Prostate gland (tissue), 2 donors: ENCODE measurements around the gene RAB14. TPM values are rescaled to one million over a fixed set of nuclear protein-coding genes. Genes with fewer than 3 reads are reported as not detected.

ENCODE experiments used
- DNase-seq: peaks from one replicate; pipeline ENCODE4 v3.0.0-alpha.2; 2019; ENCODE audit warnings: low spot score
- H3K27ac ChIP-seq, 2 donors: fragments of 200-600 bp; sonication (generic); 2 replicates each; pipeline ENCODE4 v1.5.1; 2017 to 2019
- H3K27me3 ChIP-seq: fragments of 200-600 bp; sonication (generic); replicated peaks from 2 replicates; pipeline ENCODE4 v1.5.1; 2019; ENCODE audit not compliant: insufficient read depth
- H3K36me3 ChIP-seq, 2 donors: fragments of 200-600 bp; sonication (generic); 1 replicate in 1 of 2; 2 replicates in 1 of 2; pipeline versions ENCODE4 v1.5.1 to v1.8.1; 2017 to 2019
- H3K4me1 ChIP-seq: fragments of 200-600 bp; sonication (generic); replicated peaks from 2 replicates; pipeline ENCODE4 v1.5.1; 2019
- H3K4me3 ChIP-seq, 2 donors: fragments of 200-600 bp; sonication (generic); 2 replicates each; pipeline ENCODE4 v1.5.1; 2017 to 2019
- H3K9me3 ChIP-seq: fragments of 200-600 bp; sonication (generic); 2 replicates; pipeline ENCODE4 v1.5.1; 2017
- POLR2A ChIP-seq: fragments of 450-650 bp; IDR thresholded peaks from one replicate; pipeline ENCODE4 v1.6.1; 2016; ENCODE audit warnings: antibody characterized with exemption, mild to moderate bottlenecking
- POLR2AphosphoS5 ChIP-seq: sonication (generic); formaldehyde crosslinking; IDR thresholded peaks from one replicate; pipeline ENCODE4 v1.6.1; 2017; ENCODE audit warnings: antibody characterized with exemption
- WGBS: methylation state at CpG from one replicate; pipeline ENCODE4 v1.1.5; 2018; 5-methylcytosine and 5-hydroxymethylcytosine counted together
- intact Hi-C: fragments of 100-400 bp; cut with DNase I; formaldehyde crosslinking; loops from one replicate; pipeline ENCODE4 v1.14.2; 2022
- total RNA-seq, 2 donors: library from RNA; depleted of rRNA; stranded (reverse); fragments of >200 nt; gene quantifications; one replicate each; pipeline ENCODE4 v1.1.0, GENCODE V29; 2016
- TF ChIP-seq, protein P1 (sequence below), 4 experiments: fragments of 200-600 bp in 2 of 4; fragments of 450-650 bp in 2 of 4; sonication (generic) in 2 of 4; IDR thresholded peaks; 1 replicate in 3 of 4; 2 replicates in 1 of 4; pipeline ENCODE4 v1.5.1; 2016 to 2019; ENCODE audit warnings: antibody characterized with exemption in 4 of 4, mild to moderate bottlenecking in 2 of 4, moderate library complexity in 2 of 4

Gene RAB14
- total RNA-seq, 2 donors from 2014 or later: 42.9 TPM

DNA sequence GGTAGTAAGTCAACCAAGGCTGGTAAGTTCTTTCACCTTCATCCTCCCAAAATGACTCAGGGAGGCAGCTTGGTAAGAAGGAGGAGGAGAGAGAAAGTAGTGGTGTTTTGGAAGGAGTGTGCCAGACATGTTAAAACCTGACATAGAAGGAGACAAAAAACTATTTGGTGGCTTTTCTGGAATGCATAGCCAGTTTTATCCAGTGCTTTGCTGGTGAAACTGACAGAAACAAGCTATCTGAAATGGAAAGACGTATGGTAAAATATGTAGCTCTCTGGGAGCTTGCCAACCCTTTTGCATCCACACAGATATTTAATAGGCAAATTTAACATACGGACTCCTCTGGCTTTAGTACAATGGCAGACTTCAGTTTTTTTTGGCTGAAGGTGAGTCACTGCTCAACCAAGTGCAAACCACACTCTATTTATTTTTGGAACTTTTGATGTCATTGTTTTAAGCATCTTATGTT, 45.4 kb downstream of the RAB14 start:
- intact Hi-C loops: no loop called here
- H3K9me3 ChIP-seq: no peaks in the 10 kb centered on the region
- 32% methylated on average over 2 of the region's 2 CpGs for WGBS
- TF ChIP-seq POLR2AphosphoS5: peak; percentile 66
- TF ChIP-seq, protein P1, sequence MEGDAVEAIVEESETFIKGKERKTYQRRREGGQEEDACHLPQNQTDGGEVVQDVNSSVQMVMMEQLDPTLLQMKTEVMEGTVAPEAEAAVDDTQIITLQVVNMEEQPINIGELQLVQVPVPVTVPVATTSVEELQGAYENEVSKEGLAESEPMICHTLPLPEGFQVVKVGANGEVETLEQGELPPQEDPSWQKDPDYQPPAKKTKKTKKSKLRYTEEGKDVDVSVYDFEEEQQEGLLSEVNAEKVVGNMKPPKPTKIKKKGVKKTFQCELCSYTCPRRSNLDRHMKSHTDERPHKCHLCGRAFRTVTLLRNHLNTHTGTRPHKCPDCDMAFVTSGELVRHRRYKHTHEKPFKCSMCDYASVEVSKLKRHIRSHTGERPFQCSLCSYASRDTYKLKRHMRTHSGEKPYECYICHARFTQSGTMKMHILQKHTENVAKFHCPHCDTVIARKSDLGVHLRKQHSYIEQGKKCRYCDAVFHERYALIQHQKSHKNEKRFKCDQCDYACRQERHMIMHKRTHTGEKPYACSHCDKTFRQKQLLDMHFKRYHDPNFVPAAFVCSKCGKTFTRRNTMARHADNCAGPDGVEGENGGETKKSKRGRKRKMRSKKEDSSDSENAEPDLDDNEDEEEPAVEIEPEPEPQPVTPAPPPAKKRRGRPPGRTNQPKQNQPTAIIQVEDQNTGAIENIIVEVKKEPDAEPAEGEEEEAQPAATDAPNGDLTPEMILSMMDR (IDR thresholded peaks at IDR 0.05): no peak
- peak; percentile 46 for DNase-seq
- H3K27me3 ChIP-seq: no peaks in the 10 kb centered on the region
- H3K4me1 ChIP-seq: no peaks in the 10 kb centered on the region
- H3K27ac ChIP-seq: no peak overlapping the region
- H3K4me3 ChIP-seq: no peak overlapping the region
- no peaks in the 10 kb centered on the region for H3K36me3 ChIP-seq

DNA sequence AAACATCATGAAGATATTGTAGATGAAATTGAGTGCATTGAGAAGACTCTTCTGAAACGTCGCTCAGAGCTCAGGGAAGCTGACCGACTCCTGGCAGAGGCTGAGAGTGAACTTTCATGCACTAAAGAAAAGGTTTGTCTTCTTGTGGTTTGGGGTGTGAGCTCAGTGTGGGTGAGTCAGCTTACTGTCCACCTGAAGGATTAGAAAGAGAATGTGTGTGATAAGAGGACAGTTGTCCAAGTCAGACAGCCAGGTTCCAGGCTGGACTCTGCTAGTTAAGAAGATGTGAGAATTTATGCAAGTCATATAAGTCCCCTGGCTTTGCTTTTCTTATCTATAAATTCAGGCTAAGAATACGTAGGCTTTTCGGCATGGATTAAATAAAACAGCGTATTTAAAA, 46.9 kb downstream of the RAB14 start:
- Histone ChIP-seq H3K36me3 (no peaks in the 10 kb centered on the region), H3K9me3 (no peaks in the 10 kb centered on the region), H3K27me3 (no peaks in the 10 kb centered on the region), H3K4me1 (no peaks in the 10 kb centered on the region), H3K27ac (no peak overlapping the region), H3K4me3 (no peak overlapping the region)
- TF ChIP-seq POLR2AphosphoS5 (no peak), POLR2A (no peak)
- TF ChIP-seq, protein P1 (IDR thresholded peaks at IDR 0.05): no peak
- intact Hi-C loops: no loop called here
- no peak for DNase-seq
- 88% methylated on average over 6 of the region's 6 CpGs for WGBS

DNA sequence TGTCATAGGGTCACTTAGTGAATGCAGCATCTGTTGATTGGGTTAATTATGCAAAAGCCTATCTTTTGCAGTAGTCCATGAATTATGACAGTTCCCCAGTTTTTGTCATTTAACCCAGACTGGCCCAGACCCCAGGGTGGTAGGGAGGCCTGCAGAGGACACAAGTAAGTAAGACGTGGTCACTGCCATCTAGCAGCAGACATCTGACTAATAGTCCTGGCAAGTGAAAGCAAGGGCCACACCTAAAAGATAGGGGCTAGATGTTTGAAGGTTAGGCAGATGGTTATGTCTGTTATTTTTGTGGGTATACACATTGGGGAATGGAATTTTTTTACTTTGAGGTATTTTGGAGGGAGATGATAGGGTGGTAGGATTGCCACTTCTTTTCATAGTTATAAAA, 48.0 kb downstream of the RAB14 start:
- Histone ChIP-seq H3K27ac (no peak overlapping the region), H3K4me3 (no peak overlapping the region), H3K36me3 (peaks cover 0 to 5% of the 10 kb centered on the region in 2 donors), H3K27me3 (no peaks in the 10 kb centered on the region), H3K9me3 (no peaks in the 10 kb centered on the region), H3K4me1 (no peaks in the 10 kb centered on the region)
- intact Hi-C loops: no loop called here
- TF ChIP-seq POLR2AphosphoS5: no peak
- TF ChIP-seq, protein P1 (IDR thresholded peaks at IDR 0.05): no peak
- no peak for TF ChIP-seq POLR2A
- no peak for DNase-seq
- WGBS: 76% methylated on average over 1 of the region's 1 CpG

DNA sequence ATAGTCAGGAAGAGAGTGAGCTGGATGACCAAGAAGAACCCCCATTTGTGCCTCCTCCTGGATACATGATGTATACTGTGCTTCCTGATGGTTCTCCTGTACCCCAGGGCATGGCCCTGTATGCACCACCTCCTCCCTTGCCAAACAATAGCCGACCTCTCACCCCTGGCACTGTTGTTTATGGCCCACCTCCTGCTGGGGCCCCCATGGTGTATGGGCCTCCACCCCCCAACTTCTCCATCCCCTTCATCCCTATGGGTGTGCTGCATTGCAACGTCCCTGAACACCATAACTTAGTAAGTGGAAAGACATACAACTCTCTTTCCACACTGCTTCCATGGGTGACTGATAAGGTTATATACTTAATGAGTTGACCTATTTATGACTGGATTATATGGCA, 51.5 kb downstream of the RAB14 start:
- Histone ChIP-seq H3K36me3 (peaks cover 0 to 13% of the 10 kb centered on the region in 2 donors), H3K27ac (no peak overlapping the region), H3K9me3 (no peaks in the 10 kb centered on the region), H3K27me3 (no peaks in the 10 kb centered on the region), H3K4me3 (no peak overlapping the region), H3K4me1 (no peaks in the 10 kb centered on the region)
- intact Hi-C loops: no loop called here
- 50% methylated on average over 2 of the region's 2 CpGs for WGBS
- DNase-seq: no peak
- TF ChIP-seq, protein P1 (IDR thresholded peaks at IDR 0.05): no peak
- TF ChIP-seq POLR2AphosphoS5: no peak

DNA sequence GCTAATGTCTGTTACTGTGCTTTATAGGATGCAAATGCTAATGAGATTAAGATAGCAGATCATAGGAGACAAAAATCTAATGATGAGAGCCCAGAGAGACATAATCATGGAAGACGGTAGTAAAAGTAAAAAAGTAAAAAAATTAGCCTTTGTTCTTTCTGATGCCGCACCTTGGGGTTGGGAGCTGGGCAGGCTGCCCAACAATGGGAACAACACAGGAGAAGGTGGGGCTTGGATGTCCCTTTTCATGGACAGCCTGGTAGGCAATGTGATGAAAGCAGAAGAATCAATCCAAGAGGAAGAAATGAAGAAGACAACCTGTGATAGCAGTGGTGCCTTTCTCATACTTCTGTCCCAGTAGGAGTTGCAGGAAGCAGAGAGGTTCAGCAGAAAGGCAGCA, 57.2 kb downstream of the RAB14 start:
- peaks cover 0 to 20% of the 10 kb centered on the region in 2 donors for H3K36me3 ChIP-seq
- intact Hi-C loops: no loop called here
- no peak overlapping the region for H3K4me3 ChIP-seq
- DNase-seq: no peak
- no peak overlapping the region for H3K27ac ChIP-seq
- H3K4me1 ChIP-seq: no peaks in the 10 kb centered on the region
- H3K9me3 ChIP-seq: no peaks in the 10 kb centered on the region
- H3K27me3 ChIP-seq: no peaks in the 10 kb centered on the region
- WGBS: 80% methylated on average over 2 of the region's 2 CpGs
- TF ChIP-seq POLR2A (no peak), POLR2AphosphoS5 (no peak)
- TF ChIP-seq, protein P1 (IDR thresholded peaks at IDR 0.05): no peak
